ENCODE data around the gene DYSF. TPM values are rescaled to one million over a fixed set of nuclear protein-coding genes. Genes with fewer than 3 reads are reported as not detected.

Gene DYSF
- total RNA-seq, 4 donors from 2014 or later: 2.6 to 20.7 (median 12.7) TPM

DNA sequence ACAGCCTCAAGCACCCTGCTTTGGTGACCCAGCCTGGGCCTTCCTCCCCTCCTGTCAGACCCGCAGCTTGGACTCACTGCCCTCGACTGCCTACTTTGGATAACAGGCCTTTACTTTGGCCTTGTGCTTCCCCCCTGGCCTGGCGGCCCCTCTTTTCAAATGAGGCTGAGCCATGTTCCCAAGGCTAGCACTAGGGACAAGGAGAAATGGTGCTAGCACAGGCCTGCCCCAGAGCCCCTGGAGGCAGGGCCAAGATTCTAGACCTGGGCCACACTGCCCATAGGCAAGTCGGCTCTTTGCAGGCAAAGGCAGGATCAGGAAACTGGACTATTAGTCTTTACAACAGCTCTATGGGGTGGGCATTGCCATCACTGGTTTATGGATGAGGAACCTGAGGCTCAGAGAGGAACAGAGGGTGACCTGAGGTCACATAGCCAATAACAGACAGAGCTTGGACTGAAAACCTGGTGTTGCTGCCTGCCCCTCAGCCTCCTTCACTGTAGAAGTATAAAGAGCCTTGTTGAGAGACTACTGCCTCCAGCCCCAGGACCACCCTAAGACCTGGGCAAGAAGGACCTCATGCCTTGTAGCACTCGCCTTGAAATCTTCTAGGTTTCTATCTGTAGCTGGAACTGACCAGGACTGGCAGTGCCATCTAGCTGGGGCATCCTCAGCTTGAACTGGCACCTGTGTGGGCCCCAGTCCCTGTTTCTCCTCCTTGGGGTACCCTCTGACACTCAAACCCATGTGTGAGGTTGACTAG, 266.3 kb downstream of the DYSF start:
- Histone ChIP-seq H3K36me3 (no peaks in the 10 kb centered on the region), H3K4me3 (no peak overlapping the region), H3K27ac (no peak overlapping the region), H3K9me3 (no peaks in the 10 kb centered on the region), H3K27me3 (no peaks in the 10 kb centered on the region), H3K4me1 (no peaks in the 10 kb centered on the region)
- intact Hi-C loops (cut with DNase I; ENCODE audit: low total_unique reads): no loop called here
- DNase-seq: no peak
- no peak for TF ChIP-seq POLR2A (IDR thresholded peaks at IDR 0.05)
- TF ChIP-seq, protein P1, sequence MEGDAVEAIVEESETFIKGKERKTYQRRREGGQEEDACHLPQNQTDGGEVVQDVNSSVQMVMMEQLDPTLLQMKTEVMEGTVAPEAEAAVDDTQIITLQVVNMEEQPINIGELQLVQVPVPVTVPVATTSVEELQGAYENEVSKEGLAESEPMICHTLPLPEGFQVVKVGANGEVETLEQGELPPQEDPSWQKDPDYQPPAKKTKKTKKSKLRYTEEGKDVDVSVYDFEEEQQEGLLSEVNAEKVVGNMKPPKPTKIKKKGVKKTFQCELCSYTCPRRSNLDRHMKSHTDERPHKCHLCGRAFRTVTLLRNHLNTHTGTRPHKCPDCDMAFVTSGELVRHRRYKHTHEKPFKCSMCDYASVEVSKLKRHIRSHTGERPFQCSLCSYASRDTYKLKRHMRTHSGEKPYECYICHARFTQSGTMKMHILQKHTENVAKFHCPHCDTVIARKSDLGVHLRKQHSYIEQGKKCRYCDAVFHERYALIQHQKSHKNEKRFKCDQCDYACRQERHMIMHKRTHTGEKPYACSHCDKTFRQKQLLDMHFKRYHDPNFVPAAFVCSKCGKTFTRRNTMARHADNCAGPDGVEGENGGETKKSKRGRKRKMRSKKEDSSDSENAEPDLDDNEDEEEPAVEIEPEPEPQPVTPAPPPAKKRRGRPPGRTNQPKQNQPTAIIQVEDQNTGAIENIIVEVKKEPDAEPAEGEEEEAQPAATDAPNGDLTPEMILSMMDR (IDR thresholded peaks at IDR 0.05): no peak

DNA sequence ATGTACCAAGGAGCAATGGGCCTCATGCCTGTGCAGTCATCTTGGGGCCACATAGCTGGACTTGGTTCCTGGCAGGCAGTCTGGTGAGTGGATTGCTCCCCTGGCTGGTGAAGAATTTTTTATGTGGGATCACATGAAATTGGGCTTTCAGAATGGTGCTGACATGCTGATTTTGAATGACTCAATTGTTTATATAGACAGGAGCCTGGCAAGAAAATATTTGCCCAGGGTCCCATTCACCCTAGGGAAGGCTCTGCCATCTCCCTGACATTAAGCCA, 266.9 kb downstream of the DYSF start:
- no peak overlapping the region for H3K4me3 ChIP-seq
- no peaks in the 10 kb centered on the region for H3K4me1 ChIP-seq

DNA sequence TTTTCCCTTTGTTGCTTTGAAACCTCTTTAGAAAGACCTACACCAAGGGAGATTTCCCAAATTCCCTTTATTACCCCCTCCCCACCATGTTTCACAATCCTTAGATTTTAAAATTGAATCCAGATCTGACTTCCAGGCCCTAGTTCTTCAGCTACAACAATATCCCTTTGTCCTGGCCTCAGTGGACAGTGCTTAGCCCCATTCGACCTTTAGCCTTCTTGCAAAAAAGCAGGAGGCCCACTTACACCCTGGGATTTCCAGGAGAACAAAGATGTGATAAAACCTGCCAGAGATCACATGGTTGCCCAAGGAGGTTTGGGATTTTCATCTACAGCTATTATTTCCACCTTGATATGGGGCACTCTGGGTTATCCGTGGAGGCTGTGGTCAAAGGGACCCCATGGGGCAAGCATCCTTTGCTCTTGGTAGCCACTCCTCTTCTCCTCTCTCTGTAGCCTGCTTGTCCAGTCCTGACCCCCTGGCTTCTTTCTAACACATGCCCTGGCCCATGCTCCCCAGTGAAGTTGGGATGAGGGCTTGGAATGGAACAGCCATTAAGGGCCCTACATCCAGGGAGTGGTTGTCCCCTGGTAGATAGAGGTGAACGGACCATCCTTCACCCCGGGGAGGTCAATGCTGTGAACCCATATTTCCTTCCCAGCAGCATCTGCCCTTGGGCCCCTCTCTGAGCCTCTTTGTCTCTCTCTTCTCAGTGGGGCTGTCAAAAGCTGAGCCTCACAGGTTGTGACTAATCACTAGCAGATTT, 267.4 kb downstream of the DYSF start:
- TF ChIP-seq POLR2A (IDR thresholded peaks at IDR 0.05): no peak
- TF ChIP-seq, protein P1 (IDR thresholded peaks at IDR 0.05): no peak
- Histone ChIP-seq H3K4me3 (no peak overlapping the region), H3K4me1 (no peaks in the 10 kb centered on the region), H3K27me3 (no peaks in the 10 kb centered on the region), H3K9me3 (no peaks in the 10 kb centered on the region), H3K36me3 (no peaks in the 10 kb centered on the region), H3K27ac (peak overlapping the region; percentile 35 to 59)
- intact Hi-C loops (cut with DNase I; ENCODE audit: low total_unique reads): no loop called here
- DNase-seq: no peak

More for the DNA sequence above, 266.9 kb downstream of the DYSF start:
- Histone ChIP-seq H3K36me3 (no peaks in the 10 kb centered on the region), H3K9me3 (no peaks in the 10 kb centered on the region), H3K27me3 (no peaks in the 10 kb centered on the region), H3K27ac (no peak overlapping the region)
- TF ChIP-seq, protein P1 (IDR thresholded peaks at IDR 0.05): no peak
- TF ChIP-seq POLR2A (IDR thresholded peaks at IDR 0.05): no peak
- intact Hi-C loops (cut with DNase I; ENCODE audit: low total_unique reads): no loop called here
- DNase-seq: no peak

DNA sequence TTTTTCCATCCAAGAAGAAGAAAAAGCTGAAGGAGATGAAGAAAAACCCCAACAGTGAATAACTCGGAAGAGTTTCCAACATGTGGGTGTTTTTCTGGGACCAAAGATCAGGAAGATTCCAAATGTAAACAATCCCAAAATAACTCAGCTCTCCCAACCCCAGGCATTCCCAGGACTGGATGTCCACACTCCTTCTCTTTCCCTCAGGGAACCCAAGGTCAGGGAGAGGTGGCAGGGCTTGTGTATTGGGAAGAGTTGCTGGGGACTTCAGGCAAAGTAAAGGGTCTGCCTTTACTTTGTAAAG, 268.0 kb downstream of the DYSF start:
- TF ChIP-seq POLR2A (IDR thresholded peaks at IDR 0.05): no peak
- TF ChIP-seq, protein P1 (IDR thresholded peaks at IDR 0.05): no peak
- H3K4me3 ChIP-seq: no peak overlapping the region
- no peaks in the 10 kb centered on the region for H3K4me1 ChIP-seq
- H3K27me3 ChIP-seq: no peaks in the 10 kb centered on the region
- no peak for DNase-seq
- intact Hi-C loops (cut with DNase I; ENCODE audit: low total_unique reads): no loop called here
- no peaks in the 10 kb centered on the region for H3K36me3 ChIP-seq
- H3K9me3 ChIP-seq: no peaks in the 10 kb centered on the region
- H3K27ac ChIP-seq: peak overlapping the region; percentile 35 to 59

DNA sequence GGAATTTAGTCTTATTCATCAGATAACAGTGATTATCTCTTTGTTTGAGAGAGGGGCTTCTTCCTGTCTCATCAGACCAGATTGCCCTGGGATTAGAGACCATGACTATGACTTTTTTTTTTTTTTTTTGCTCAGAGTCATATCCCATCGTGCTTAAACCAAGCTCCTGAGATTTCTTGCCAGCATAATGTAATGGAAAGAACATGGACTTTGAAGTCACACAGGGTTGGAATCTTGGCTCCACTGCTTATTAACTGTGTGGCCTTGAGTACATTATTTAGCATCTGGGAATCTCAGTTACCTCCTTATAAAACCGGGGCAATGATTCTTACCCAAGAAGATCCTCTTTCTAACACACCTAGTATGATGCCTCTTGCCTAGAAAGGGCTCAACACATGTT, 268.3 kb downstream of the DYSF start:
- Histone ChIP-seq H3K27me3 (no peaks in the 10 kb centered on the region), H3K4me3 (no peak overlapping the region), H3K4me1 (no peaks in the 10 kb centered on the region), H3K36me3 (no peaks in the 10 kb centered on the region), H3K27ac (no peak overlapping the region), H3K9me3 (no peaks in the 10 kb centered on the region)
- no peak for TF ChIP-seq POLR2A (IDR thresholded peaks at IDR 0.05)
- TF ChIP-seq, protein P1 (IDR thresholded peaks at IDR 0.05): no peak
- intact Hi-C loops (cut with DNase I; ENCODE audit: low total_unique reads): no loop called here
- DNase-seq: no peak
